HG02678 (cell line): ENCODE results near the gene MAP3K4.

ENCODE experiments used
- ATAC-seq: cut with Tn5 transposase; IDR thresholded peaks from one replicate; pipeline ENCODE4 v1.9.1; 2021; ENCODE audit warnings: mild to moderate bottlenecking, moderate library complexity; ENCODE audit not compliant: unreplicated experiment

Gene MAP3K4

DNA sequence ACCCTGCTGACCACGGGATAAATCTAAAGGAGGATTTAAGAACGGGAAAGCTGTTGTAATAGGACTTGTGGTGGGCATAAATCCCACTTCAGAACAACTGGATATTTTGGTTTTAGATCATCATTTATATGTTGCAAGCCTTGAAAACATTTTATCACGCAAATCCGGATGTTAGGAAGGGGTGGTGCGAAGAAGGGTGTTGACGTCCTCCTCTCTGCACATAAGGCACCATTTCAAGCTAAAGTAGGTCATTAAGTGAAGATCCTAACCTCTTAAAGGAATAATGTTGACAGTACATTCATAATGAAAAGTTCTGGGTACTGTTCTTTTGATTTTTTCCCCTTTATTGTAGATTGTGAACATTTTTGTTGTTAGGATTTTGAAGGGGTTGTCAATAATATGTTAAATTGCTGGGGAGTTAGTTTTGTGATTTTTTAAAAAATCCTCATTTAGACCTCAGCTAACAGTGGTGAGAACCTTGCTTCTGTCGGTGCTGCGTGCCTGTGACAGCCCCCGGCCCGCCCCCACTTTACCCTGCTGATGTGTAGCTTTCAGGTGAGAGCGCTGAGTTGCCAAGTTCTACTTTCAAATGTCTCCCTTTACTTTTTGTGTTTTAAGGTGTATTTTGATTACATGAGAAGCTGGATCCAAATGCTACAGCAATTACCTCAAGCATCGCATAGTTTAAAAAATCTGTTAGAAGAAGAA lies 88.8 kb downstream of the MAP3K4 start:
- no peak for ATAC-seq

DNA sequence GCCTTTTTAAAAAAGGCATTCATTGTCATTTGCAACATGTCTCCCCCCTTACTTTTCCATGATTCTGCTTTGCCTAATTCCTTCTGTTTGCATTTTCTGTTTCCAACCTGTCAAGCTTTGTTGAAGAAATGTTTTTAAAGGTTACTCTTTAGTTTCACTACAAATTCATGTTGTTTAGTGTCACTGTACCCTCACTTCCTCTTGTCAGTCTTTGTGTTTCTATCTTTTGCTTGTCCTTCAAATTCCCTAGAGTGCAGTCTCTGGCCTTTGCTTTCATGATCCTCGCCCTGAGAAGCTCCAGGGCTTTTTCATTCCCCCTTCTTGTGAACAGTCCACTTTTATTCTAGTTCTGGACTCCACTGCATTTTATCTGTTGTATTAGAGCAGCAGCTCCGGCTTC lies 90.6 kb downstream of the MAP3K4 start:
- no peak for ATAC-seq

DNA sequence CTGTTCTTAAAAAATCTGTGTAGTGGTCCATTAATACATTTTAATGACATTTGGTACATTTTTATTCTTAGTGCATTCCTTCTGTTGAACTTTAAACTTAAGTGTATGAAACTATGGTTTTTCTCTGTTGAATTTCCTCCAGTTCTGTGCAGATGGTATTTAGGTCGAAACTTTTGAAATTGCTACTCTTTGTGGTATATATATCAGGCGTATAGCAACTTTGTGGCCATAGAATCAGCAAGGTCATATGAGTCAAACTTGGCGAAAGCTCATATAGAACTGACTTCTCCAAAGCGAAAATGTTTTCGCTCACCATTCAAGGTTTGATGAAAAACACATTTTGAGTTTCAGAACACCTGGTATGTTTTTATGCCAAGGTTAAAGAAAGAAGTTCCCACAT lies 93.7 kb downstream of the MAP3K4 start:
- ATAC-seq: no peak

DNA sequence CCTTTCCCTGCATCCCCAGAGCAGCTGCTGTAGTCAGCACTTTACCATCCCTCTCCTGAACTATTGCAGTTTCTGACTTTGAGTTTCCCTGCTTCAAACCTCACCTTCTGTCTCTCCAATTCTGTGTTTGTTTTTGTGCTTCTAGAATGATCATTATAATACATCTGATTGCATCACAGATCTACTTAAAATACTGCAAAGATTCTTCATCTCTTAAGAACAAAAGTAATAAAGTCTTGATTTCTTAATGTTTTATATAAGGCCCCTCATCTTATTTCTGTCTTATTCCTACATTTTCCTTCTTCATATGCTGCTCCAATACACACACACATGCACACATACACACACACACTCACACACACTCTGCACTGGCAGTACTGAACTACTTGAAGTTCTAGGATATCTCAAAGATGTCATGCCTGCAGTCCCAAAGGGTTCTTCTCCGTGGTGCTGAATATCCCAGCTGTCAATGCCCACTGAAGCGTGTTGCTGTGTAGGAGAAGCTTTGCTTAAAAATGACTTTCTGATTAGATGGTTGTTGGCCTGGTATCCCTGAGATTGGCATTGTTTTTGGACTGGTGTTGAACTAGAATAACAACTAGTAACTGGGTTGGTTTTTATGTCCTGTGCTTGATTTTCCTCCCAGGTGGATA lies 97.2 kb downstream of the MAP3K4 start:
- ATAC-seq: no peak

DNA sequence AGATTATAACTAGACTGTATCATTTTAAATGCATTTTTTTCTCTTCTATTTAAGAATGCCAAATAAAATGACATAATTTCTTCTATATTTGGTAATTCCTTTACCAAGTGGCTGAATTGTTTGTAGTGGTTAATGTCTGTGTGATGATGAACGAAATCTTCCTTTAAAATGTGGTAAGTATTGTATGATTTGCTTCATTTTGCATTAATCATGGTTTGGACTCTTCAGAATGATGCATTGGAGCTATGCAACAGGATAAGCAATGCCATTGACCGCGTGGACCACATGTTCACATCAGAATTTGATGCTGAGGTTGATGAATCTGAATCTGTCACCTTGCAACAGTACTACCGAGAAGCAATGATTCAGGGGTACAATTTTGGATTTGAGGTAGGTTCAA lies 99.6 kb downstream of the MAP3K4 start:
- no peak for ATAC-seq

DNA sequence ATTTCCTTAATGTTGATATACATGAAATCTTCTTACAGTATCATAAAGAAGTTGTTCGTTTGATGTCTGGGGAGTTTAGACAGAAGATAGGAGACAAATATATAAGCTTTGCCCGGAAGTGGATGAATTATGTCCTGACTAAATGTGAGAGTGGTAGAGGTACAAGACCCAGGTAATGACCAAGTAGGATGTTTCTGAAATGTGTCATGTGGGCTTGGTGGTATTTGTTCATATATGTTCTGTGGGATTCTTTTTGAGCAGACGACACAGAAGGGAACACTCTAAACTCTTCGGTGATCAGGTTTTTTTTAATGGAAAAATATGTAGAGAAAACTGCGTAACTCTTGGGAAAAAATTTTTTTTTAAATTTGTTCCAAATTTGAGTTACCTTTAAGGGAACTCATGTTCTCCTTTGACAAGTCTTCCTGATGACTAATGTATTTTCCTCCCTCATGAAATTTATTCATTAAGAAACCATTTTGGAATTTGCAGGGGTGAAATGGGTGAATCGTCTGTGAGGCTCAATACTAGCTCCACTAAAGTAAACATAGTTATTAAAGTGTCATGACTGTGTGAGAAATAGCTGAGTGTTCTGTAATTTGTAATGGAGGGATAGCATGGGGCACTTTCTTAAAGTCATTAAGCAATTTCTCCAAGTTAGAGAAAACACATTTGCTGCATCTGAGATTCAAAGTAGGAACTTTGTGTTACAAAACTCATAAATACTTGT lies 100.6 kb downstream of the MAP3K4 start:
- ATAC-seq: no peak

DNA sequence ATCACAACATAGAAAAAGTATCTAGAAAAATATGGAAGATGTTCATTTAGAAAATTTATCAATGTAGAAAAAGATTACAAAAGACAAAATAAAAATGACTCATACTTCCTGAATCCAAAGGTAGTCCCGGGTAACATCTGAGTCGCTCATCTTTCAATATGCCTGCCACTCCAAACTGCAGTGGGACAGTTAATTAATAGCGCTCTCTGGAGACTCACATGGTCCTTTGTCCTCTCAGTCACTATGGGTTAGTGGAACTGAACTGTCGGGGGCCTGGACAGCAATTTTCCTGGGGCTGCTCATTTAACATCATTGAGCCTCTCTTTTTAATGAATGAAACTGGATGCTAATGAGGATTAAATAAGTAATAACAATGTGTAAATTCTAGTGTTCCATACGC lies 103.4 kb downstream of the MAP3K4 start:
- no peak for ATAC-seq

DNA sequence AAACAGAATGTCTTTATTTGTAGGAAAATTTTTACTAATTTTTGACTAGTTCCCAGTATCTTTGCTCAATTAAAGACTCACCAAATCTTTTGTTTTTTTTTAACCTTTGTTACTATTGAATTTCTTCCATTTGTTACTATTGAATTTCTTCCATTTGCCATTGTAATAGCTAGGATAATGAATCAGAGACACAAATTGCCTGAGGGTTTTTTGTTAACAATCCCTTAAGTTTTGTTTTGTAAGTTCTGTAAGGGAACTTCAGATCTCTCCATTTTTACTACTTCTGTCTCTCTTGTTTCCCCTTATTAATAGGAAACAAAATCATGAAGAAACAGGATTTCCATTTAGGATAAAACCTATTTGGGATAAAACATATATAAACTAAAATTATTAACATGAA lies 104.3 kb downstream of the MAP3K4 start:
- ATAC-seq: no peak

DNA sequence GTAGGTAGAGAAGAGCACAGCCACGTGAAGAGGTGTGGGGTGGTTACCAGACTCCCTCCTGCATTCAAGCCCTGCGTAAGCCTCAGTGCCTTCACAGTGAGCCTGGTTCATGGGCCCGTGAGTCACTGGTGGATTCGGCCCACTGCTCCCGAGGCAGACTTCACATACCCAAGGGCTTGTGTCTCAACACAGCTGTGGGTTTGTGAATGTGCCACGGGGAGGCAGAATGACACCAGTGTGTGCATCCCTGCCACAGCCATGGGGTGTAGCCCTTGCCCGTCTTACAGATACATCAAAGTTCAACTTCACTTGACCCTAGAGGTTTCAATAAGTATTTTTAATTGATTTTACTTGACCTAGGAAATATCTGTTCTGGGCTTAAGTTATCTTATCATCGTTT lies 108.5 kb downstream of the MAP3K4 start:
- ATAC-seq: no peak

DNA sequence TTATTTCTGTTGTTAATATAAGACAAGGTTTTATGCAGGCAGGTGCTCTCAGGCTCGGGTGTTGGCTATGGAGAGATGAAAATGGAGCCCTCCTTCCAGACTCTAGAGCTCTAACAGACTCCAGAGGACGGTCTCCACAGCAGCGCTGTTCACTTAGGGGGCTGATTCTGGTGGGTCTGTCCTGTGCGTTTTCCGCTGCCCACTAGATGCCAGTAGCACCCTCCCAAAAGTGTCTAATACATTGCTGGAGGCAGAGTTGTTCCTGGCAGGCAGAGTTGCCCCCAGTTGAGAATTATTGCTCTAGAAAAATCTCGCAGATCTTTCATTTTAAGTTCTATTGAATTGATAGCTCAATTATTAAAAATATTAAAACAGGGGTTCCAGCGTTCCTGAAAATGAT lies 109.9 kb downstream of the MAP3K4 start:
- no peak for ATAC-seq

DNA sequence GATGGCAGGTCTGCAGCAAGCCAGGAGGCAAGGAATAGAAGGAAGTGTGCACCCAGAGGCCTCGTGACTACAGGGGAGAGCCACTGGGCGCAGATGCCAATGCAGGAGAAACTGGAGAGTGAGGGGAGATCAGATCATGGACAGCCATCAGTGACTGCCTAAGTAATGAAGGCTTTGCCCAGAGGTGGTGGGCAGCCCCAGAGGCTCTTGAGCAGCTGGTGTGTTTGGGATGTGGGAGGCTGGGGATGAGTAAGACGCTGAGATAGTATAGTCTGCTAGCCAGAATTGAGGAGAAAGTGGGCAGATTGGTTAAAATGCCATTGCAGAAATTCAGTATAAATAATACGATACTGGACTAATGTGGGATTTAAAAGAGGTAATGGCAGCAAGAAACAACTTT lies 111.9 kb downstream of the MAP3K4 start:
- ATAC-seq: no peak

DNA sequence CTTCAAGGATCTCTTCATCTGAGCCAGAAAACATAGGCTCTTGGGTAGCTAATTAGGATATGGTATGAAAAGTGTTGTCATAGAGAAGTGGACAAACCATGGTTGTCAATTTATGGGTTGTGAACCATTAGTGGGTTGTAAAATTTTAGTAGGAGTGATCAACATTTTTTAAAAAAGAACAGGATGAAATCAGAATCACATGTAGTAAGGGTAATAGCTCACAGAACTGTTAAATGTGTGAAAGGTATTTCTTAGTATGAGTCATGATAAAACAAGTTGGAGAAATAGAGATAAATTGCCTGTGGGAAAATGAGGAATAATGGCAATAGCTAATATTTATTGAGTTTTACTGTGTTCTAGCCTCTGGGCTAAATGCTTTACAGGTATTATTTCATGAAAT lies 113.4 kb downstream of the MAP3K4 start:
- no peak for ATAC-seq

DNA sequence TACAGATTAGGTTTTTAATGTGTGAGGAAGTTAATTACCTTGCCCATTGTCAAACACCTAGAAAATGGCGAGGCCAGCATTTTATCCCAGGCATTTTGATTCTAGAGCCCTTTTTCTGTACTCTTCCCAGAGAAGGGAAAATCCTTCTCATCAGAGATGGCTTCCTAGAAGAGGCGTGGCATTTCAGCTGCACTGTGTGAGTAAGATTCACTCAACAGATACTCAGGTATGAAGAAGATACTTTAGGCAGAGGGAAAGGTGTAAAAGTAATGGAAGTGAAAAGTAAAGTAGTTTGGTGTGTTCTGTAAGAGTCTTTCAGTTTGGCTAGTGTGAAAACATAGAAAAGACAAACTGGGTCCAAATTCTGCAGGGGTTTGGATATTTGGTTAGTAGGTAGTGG lies 113.8 kb downstream of the MAP3K4 start:
- ATAC-seq: no peak

DNA sequence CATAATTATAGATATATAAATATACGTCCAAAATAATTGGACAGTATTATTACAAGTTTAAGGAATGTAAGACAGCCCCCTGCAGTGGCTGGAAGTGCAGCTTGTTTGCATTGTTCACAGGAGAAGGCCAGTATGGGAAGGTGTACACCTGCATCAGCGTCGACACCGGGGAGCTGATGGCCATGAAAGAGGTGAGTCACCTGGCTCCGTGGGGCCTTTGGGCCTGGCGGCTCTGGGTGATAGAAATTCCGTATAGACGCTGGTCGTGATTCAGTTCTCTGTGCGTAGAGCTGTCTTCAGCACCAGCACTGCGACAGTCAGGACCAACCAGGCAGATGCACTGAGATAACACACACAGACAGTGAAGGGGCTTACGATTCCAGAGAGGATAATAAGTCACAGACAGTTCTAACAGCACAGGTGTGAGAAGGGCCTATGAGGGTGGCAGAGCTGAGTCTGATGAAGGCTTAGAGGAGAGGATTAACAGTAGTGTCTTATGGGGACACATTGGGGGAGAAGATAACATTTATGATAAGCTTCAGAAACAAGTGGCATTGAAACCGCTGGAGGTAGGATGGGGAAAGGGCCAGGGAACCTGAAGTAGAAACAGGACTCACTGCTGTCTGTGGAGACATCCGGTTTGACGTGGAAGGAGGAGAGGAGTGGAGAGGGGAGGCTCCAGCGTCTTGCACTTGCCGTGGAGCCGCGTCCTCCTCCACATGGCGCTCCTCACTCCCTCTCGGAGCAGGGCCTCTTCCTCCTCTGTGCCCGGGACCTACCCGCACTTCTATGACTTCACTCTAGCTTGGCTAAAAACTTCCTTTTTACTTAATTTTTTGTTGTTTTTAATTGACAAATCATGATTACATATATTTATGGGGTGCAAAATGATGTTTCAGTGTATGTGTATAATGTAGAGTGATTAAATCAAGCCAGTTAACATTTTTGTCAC lies 116.5 kb downstream of the MAP3K4 start:
- no peak for ATAC-seq

DNA sequence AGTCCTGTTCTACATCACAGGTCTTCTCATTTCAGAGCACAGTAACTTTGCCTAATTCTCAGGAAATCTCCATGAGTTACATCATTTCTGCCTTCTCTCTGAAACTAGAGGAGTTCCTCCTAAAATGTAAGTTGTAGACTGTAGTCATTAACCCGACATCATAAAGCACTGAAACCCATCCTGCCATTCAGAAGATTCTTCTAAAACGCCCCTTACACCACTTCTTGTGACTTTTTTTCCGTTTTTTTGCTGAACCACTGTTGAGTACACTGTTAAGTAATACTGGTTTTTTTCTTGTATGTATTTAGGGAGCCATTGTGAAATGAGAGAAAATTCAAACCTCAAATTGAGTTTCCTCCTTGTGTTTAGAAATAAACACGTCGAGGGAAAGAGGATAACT lies 117.3 kb downstream of the MAP3K4 start:
- no peak for ATAC-seq

DNA sequence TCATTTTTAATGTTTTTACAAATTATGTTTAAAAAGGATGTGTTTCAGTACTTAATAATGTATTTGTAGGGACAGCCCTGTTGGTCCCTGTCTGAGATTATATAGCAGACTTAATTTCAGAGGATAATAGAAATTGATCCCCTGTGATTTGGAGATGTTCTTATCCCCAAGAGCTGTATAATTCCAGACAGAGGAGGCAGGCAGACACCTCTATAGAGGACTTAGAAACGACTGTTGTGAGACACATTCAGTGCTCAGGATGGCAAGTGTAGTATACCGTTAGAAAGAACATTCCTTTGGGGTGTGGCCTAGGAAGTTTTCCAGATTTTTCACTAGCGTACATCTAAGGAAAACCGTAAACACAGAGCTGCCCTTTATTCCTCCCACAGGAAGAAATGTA lies 117.8 kb downstream of the MAP3K4 start:
- ATAC-seq: no peak

DNA sequence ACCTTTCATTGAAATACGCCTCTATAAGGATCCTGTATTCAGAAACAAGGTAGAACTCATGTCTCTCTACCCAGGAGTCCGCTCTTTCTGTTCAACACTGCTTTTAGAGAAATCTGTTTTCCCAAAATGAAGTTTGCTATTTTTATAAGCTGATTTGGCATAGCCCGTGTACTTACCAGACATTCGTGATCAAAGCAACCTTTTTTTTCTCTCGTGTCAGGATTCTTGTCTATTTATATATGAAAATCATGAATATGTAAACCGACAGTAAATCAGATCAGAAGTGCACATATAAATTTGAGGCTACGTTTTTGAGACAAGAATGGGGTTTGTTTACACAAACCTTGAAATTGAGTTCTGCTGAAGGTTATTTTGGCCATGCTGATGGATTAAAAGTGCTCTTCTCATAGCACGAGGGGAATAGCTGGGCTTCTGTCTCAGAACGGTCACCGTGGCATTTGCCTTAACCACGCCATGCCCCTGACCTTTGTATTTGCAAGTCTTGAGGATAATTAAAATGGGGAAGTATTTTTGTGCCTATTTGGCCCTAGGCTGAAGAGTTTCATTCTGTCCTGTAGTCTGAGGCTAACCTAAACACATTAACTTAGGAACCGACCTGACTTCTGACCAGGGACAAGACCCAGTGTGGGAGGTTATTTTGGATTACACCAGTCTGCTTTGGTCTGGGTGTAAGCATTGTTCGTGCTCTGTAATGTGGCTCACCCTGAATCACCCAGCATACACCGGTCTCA lies 118.6 kb downstream of the MAP3K4 start:
- ATAC-seq: no peak

DNA sequence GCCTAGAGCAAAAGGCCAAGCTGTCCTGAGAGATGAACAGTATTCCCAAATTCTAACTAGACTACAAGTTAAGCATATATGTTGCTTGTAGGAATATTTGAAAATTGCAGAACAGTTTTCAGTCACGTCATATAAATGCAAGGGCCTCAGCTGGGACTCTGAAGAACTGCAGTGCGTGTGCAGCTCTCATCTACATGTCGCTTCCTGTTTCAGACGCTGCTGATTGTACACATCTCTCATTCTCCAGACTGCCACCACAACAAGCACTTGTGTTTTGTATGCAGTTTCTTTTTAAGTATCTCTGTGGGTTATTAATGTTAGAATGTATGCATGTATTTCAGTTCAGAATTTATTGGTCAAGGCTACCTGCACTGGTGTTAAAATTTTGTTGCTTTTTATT lies 119.7 kb downstream of the MAP3K4 start:
- ATAC-seq: no peak

DNA sequence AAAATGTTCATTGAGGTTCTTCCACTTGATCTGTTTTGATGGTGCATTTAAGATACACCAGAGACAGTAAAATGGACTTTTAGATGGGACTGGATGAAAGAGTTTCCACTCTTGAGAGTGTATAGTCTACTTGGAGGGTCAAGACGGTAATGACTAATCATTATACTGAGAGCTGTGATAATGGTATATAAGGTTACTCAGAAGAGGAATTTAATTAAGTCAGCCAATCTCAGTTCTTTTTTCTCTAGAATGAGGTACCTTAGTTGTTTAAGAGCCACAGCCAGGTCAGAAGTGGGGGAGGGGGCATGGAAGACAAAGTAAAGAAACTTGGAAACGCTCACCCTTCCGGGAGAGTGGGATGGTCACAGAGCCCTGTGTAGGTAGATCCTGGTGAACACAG lies 123.9 kb downstream of the MAP3K4 start:
- ATAC-seq: no peak

DNA sequence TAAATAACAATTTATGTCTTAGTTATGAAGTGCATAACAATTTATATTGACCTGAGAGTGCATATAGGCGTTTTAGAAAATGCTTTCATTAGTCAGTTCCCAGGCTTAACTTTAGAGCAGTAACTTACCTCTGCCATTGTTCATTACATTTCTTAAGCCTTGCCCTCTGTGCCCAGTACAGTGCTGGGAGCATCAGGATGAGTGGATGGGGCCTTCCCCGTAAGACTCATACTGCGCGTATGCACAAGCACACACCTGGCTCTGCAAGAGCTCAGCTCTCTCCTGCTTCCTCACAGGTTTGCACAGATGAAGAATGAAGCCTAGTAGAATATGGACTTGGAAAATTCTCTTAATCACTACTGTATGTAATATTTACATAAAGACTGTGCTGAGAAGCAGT lies 125.0 kb downstream of the MAP3K4 start:
- ATAC-seq: no peak
